IMR-90 (cell line): ENCODE results near the gene LPXN. TPM values are rescaled to one million over a fixed set of nuclear protein-coding genes. Genes with fewer than 3 reads are reported as not detected.

ENCODE experiments used
- ATAC-seq: fragments of 200-7000 bp; cut with Tn5 transposase; 2 replicates; pipeline ENCODE4 v1.9.1; 2020; ENCODE audit warnings: low read depth, mild to moderate bottlenecking, moderate library complexity
- BruUV-seq: library from RNA; stranded (reverse); fragments of 400-500 nt; replicated peaks from 2 replicates; lab custom pipeline; 2021; lab: Mats Ljungman, UMichigan
- CTCF ChIA-PET: fragments of 300-600 bp; formaldehyde crosslinking; extraction: SDS; loops from one replicate; lab custom pipeline; 2021; ENCODE audit warnings: antibody characterized with exemption; lab: Yijun Ruan, JAX
- POLR2A ChIA-PET: fragments of 300-600 bp; sonication (Branson Sonifier 250); formaldehyde crosslinking; loops from one replicate; lab custom pipeline; 2022; ENCODE audit warnings: antibody characterized with exemption; ENCODE audit not compliant: unreplicated experiment; lab: Charles Lee
- DNase-seq: peaks from one replicate; pipeline ENCODE4 v3.0.0; 2013
- H2AFZ ChIP-seq: replicated peaks from 2 replicates; pipeline ENCODE3; 2013; ENCODE audit warnings: low read length, mild to moderate bottlenecking; ENCODE audit not compliant: poor library complexity
- H2AK5ac ChIP-seq: 2 replicates; pipeline ENCODE4 v1.6.1; 2013; ENCODE audit warnings: low read depth, low read length, inconsistent platforms
- H2AK9ac ChIP-seq: replicated peaks from 2 replicates; pipeline ENCODE3; 2013; ENCODE audit warnings: mild to moderate bottlenecking, low read depth, low read length, moderate library complexity; ENCODE audit not compliant: poor library complexity
- H2BK120ac ChIP-seq: 2 replicates; pipeline ENCODE4 v1.6.1; 2013; ENCODE audit warnings: low read depth, low read length, inconsistent platforms
- H2BK15ac ChIP-seq: 3 replicates; pipeline ENCODE4 v1.6.1; 2013; ENCODE audit warnings: low read depth, low read length, inconsistent platforms
- H2BK20ac ChIP-seq: 2 replicates; pipeline ENCODE4 v1.6.1; 2013; ENCODE audit warnings: low read depth, mild to moderate bottlenecking, inconsistent platforms, low read length, moderate library complexity
- H2BK5ac ChIP-seq: 2 replicates; pipeline ENCODE4 v1.6.1; 2013; ENCODE audit warnings: mild to moderate bottlenecking, low read depth, low read length, inconsistent platforms; ENCODE audit not compliant: poor library complexity, severe bottlenecking
- H3K14ac ChIP-seq: replicated peaks from 2 replicates; pipeline ENCODE4 v1.6.1; 2013; ENCODE audit warnings: low read depth, low read length, inconsistent platforms
- H3K18ac ChIP-seq: 2 replicates; pipeline ENCODE4 v1.6.1; 2013; ENCODE audit warnings: low read depth, low read length, control low read depth
- H3K23ac ChIP-seq: 2 replicates; pipeline ENCODE4 v1.6.1; 2013; ENCODE audit warnings: low read depth, low read length, inconsistent platforms
- H3K27ac ChIP-seq: 2 replicates; pipeline ENCODE4 v1.5.1; 2013; ENCODE audit warnings: mild to moderate bottlenecking, control low read depth, low read length; ENCODE audit not compliant: insufficient read depth
- H3K27me3 ChIP-seq: 2 replicates; pipeline ENCODE4 v1.6.1; 2013; ENCODE audit warnings: low read length; ENCODE audit not compliant: control insufficient read depth, insufficient read depth
- H3K36me3 ChIP-seq: 2 replicates; pipeline ENCODE4 v1.6.1; 2013; ENCODE audit warnings: low read length, mixed read lengths; ENCODE audit not compliant: control insufficient read depth, insufficient read depth
- H3K4ac ChIP-seq: 2 replicates; pipeline ENCODE4 v1.6.1; 2013; ENCODE audit warnings: low read depth, low read length, inconsistent platforms
- H3K4me1 ChIP-seq: 2 replicates; pipeline ENCODE4 v1.6.1; 2013; ENCODE audit warnings: low read length, mixed read lengths; ENCODE audit not compliant: control insufficient read depth, insufficient read depth
- H3K4me2 ChIP-seq: 2 replicates; pipeline ENCODE4 v1.6.1; 2013; ENCODE audit warnings: low read depth, mild to moderate bottlenecking, control low read depth, low read length, moderate library complexity
- H3K4me3 ChIP-seq: 2 replicates; pipeline ENCODE4 v1.5.1; 2013; ENCODE audit warnings: low read depth, mild to moderate bottlenecking, control low read depth, low read length, moderate library complexity; ENCODE audit not compliant: insufficient read depth
- H3K56ac ChIP-seq: 2 replicates; pipeline ENCODE4 v1.6.1; 2013; ENCODE audit warnings: low read length, inconsistent platforms; ENCODE audit not compliant: insufficient read depth; ENCODE audit errors: extremely low read depth
- H3K79me1 ChIP-seq, 2 experiments: 2 replicates each; pipeline ENCODE4 v1.6.1; 2013; ENCODE audit warnings: low read length in 2 of 2, inconsistent platforms in 1 of 2, low read depth in 1 of 2
- H3K9ac ChIP-seq: 2 replicates; pipeline ENCODE4 v1.6.1; 2013; ENCODE audit warnings: low read depth, low read length, control low read depth
- H3K9me1 ChIP-seq: 2 replicates; pipeline ENCODE4 v1.6.1; 2013; ENCODE audit warnings: low read length, inconsistent platforms; ENCODE audit not compliant: insufficient read depth
- H3K9me3 ChIP-seq: 2 replicates; pipeline ENCODE4 v1.6.1; 2013; ENCODE audit warnings: low read length; ENCODE audit not compliant: control insufficient read depth, insufficient read depth
- H4K20me1 ChIP-seq: 2 replicates; pipeline ENCODE4 v1.6.1; 2013; ENCODE audit warnings: low read length, inconsistent platforms; ENCODE audit not compliant: insufficient read depth
- H4K5ac ChIP-seq: 2 replicates; pipeline ENCODE4 v1.6.1; 2013; ENCODE audit warnings: mild to moderate bottlenecking, low read depth, low read length, control low read depth
- H4K8ac ChIP-seq, 2 experiments: 2 replicates each; pipeline ENCODE4 v1.6.1; 2013; ENCODE audit warnings: low read depth in 2 of 2, low read length in 2 of 2, control low read depth in 1 of 2, inconsistent platforms in 1 of 2
- H4K91ac ChIP-seq: 2 replicates; pipeline ENCODE4 v1.6.1; 2013; ENCODE audit warnings: low read depth, low read length, inconsistent platforms; ENCODE audit not compliant: insufficient read depth
- BHLHE40 ChIP-seq: fragments of 150-350 bp; IDR thresholded peaks from 2 replicates; pipeline ENCODE4 v1.6.1; 2016; ENCODE audit warnings: mild to moderate bottlenecking, low read depth, low read length
- CEBPB ChIP-seq: IDR thresholded peaks from 2 replicates; pipeline ENCODE4 v1.6.1; 2012; ENCODE audit warnings: low read depth, low read length, improper control_type of control experiment
- MXI1 ChIP-seq: IDR thresholded peaks from 2 replicates; pipeline ENCODE4 v1.6.1; 2012; ENCODE audit warnings: low read depth, mild to moderate bottlenecking, low read length, moderate library complexity, borderline replicate concordance
- NFE2L2 ChIP-seq: fragments of 150-350 bp; IDR thresholded peaks from 2 replicates; pipeline ENCODE4 v1.6.1; 2016; ENCODE audit warnings: low read depth, mild to moderate bottlenecking, low read length
- RCOR1 ChIP-seq: IDR thresholded peaks from 2 replicates; pipeline ENCODE4 v1.6.1; 2012; ENCODE audit warnings: mild to moderate bottlenecking, low read length, improper control_type of control experiment; ENCODE audit not compliant: insufficient replicate concordance
- WGBS, 2 experiments: methylation state at CpG; one replicate each; pipeline versions ENCODE4 v1.1.5 to v1.1.7; 2013; ENCODE audit warnings: missing lambda C conversion rate in 2 of 2; ENCODE audit not compliant: insufficient read length in 1 of 2; ENCODE audit errors: extremely low coverage in 2 of 2; 5-methylcytosine and 5-hydroxymethylcytosine counted together
- dilution Hi-C: fragments of 300-500 bp; cut with HindIII; formaldehyde crosslinking; loops from one replicate; pipeline ENCODE4 v1.14.3; 2018; ENCODE audit warnings: low sequenced_read_pairs; ENCODE audit not compliant: unreplicated experiment
- in situ Hi-C: fragments of 300-500 bp; cut with MboI; formaldehyde crosslinking; loops from 3 replicates; pipeline ENCODE4 v1.14.3; 2019; ENCODE audit warnings: low sequenced_read_pairs, inconsistent platforms, mixed read lengths
- intact Hi-C: fragments of 100-400 bp; cut with micrococcal nuclease; formaldehyde crosslinking; loops from 2 replicates; pipeline ENCODE4 v1.10.0; 2022
- polyA plus RNA-seq, 3 experiments: library from polyadenylated mRNA; depleted of rRNA; stranded (reverse); fragments of >200 nt; gene quantifications; 2 replicates each; pipeline ENCODE4 v1.2.3, GENCODE V29; 2012; ENCODE audit warnings: low replicate concordance in 1 of 3
- total RNA-seq: library from RNA; depleted of rRNA; stranded (reverse); fragments of >200 nt; gene quantifications from 2 replicates; pipeline ENCODE4 v1.2.3, GENCODE V29; 2012
- TF ChIP-seq, protein P1 (sequence below): fragments of 150-350 bp; IDR thresholded peaks from 2 replicates; pipeline ENCODE4 v1.6.1; 2017; ENCODE audit warnings: mild to moderate bottlenecking, antibody characterized with exemption, low read length, low read depth
- TF ChIP-seq, protein P2 (sequence below): fragments of 150-350 bp; IDR thresholded peaks from 2 replicates; pipeline ENCODE4 v1.6.1; 2016; ENCODE audit warnings: low read depth, mild to moderate bottlenecking, low read length, moderate library complexity, borderline replicate concordance

LPXN gene
- total and polyA plus RNA-seq, 2 of the 4 experiments (the other 2 are of a cell fraction), result 13.4 to 15.7 TPM

DNA sequence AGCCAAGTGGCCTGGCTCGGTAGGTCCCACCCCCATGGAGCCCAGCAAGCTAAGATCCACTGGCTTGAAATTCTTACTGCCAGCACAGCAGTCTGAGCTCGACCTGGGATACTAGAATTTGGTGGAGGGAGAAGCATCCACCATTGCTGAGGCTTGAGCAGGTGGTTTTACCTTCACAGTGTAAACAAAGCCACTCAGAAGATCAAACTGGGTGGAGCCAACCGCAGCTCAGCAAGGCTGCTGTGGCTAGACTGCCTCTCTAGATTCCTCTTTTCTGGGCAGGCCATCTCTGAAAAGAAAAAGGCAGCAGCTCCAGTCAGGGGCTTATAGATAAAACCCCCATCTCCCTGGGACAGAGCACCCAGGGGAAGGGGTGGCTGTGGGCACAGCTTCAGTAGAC lies 45.4 kb downstream of the LPXN start:
- ATAC-seq (no peak), DNase-seq (no peak)
- dilution Hi-C loops, result no loop called here
- Histone ChIP-seq H4K20me1 (no peaks in the 10 kb centered on the region), H3K56ac (no peak overlapping the region), H4K8ac (no peak overlapping the region), H3K27me3 (no peaks in the 10 kb centered on the region), H2AK5ac (no peak overlapping the region), H3K9me1 (no peaks in the 10 kb centered on the region), H3K36me3 (peaks cover 5% of the 10 kb centered on the region), H2BK120ac (no peak overlapping the region), H3K4ac (no peak overlapping the region), H3K14ac (no peak overlapping the region), H4K5ac (no peak overlapping the region), H2BK5ac (no peak overlapping the region), H3K4me3 (no peak overlapping the region), H3K4me1 (no peaks in the 10 kb centered on the region; the same call in 1 of the 2 replicates), H3K23ac (no peak overlapping the region), H2AFZ (no peak overlapping the region), H2BK15ac (no peak overlapping the region), H3K4me2 (no peak overlapping the region), H2AK9ac (no peak overlapping the region), H3K9me3 (no peaks in the 10 kb centered on the region), H4K91ac (no peak overlapping the region), H2BK20ac (no peak overlapping the region), H3K27ac (no peak overlapping the region), H3K79me1 (no peaks in the 10 kb centered on the region), H3K18ac (no peak overlapping the region), H3K9ac (no peak overlapping the region)
- in situ Hi-C loops, result no loop called here
- WGBS, 2 experiments, result 100% methylated on average over 2 of the region's 3 CpGs; no CpG with 5 or more reads in 1 of the 2 experiments
- CTCF ChIA-PET, result interaction anchor here (0.7 kb wide), 1 partner anchor 853 kb away, joined by 4 read pairs; no protein-coding TSS in a partner anchor
- BruUV-seq, result no TSS peak
- POLR2A ChIA-PET, result no interaction called here
- TF ChIP-seq, protein P1, sequence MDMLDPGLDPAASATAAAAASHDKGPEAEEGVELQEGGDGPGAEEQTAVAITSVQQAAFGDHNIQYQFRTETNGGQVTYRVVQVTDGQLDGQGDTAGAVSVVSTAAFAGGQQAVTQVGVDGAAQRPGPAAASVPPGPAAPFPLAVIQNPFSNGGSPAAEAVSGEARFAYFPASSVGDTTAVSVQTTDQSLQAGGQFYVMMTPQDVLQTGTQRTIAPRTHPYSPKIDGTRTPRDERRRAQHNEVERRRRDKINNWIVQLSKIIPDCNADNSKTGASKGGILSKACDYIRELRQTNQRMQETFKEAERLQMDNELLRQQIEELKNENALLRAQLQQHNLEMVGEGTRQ, result no peak
- no peak for TF ChIP-seq BHLHE40
- TF ChIP-seq RCOR1, result no peak
- TF ChIP-seq, protein P2, sequence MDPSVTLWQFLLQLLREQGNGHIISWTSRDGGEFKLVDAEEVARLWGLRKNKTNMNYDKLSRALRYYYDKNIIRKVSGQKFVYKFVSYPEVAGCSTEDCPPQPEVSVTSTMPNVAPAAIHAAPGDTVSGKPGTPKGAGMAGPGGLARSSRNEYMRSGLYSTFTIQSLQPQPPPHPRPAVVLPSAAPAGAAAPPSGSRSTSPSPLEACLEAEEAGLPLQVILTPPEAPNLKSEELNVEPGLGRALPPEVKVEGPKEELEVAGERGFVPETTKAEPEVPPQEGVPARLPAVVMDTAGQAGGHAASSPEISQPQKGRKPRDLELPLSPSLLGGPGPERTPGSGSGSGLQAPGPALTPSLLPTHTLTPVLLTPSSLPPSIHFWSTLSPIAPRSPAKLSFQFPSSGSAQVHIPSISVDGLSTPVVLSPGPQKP, result no peak
- no peak for TF ChIP-seq CEBPB
- no peak for TF ChIP-seq MXI1
- no peak for TF ChIP-seq NFE2L2
- intact Hi-C loops, result no loop called here
